HUES48 (cell line): ENCODE results near the gene ZNF644.
"Not testable (repeated sequence)": the region's sequence is repeated elsewhere in the genome, so short reads cannot be mapped to it uniquely, and the experiment has no call there.

Experiments
- H3K27ac ChIP-seq: one replicate; pipeline ENCODE4 v1.7.0; 2013; ENCODE audit warnings: low read depth, low read length, inconsistent platforms
- H3K27me3 ChIP-seq: 2 replicates; pipeline ENCODE4 v1.6.1; 2013; ENCODE audit warnings: mild to moderate bottlenecking, low read length; ENCODE audit not compliant: control insufficient read depth, insufficient read depth
- H3K36me3 ChIP-seq: 2 replicates; pipeline ENCODE4 v1.6.1; 2013; ENCODE audit warnings: low read length; ENCODE audit not compliant: control insufficient read depth, insufficient read depth
- H3K4me1 ChIP-seq: 2 replicates; pipeline ENCODE4 v1.6.1; 2013; ENCODE audit warnings: mild to moderate bottlenecking, low read length; ENCODE audit not compliant: control insufficient read depth, insufficient read depth
- H3K4me3 ChIP-seq: 2 replicates; pipeline ENCODE4 v1.5.1; 2013; ENCODE audit warnings: mild to moderate bottlenecking, low read depth, low read length
- H3K9ac ChIP-seq: 2 replicates; pipeline ENCODE4 v1.6.1; 2013; ENCODE audit warnings: mild to moderate bottlenecking, low read depth, low read length, moderate library complexity
- H3K9me3 ChIP-seq: 2 replicates; pipeline ENCODE4 v1.6.1; 2013; ENCODE audit warnings: low read length; ENCODE audit not compliant: control insufficient read depth, insufficient read depth

ZNF644 gene

GRCh38 chr1:90892884-90893283, 129.0 kb downstream of the ZNF644 start:
- H3K27ac ChIP-seq, H3K36me3 ChIP-seq, H3K4me1 ChIP-seq, H3K9me3 ChIP-seq, H3K4me3 ChIP-seq, H3K9ac ChIP-seq, H3K27me3 ChIP-seq: not testable (repeated sequence)

DNA sequence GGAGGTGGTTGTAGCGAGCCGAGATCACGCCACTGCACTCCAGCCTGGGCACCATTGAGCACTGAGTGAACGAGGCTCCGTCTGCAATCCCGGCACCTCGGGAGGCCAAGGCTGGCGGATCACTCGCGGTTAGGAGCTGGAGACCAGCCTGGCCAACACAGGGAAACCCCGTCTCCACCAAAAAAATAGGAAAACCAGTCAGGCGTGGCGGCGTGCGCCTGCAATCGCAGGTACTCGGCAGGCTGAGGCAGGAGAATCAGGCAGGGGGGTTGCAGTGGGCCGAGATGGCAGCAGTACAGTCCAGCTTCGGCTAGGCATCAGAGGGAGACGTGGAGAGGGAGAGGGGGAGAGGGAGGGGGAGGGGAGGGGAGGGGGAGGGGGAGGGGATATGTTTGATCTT, 129.6 kb downstream of the ZNF644 start:
- H3K9ac ChIP-seq, H3K4me3 ChIP-seq, H3K27ac ChIP-seq, H3K4me1 ChIP-seq, H3K36me3 ChIP-seq, H3K9me3 ChIP-seq, H3K27me3 ChIP-seq: not testable (repeated sequence)

GRCh38 chr1:90891756-90892155, 130.1 kb downstream of the ZNF644 start:
- not testable (repeated sequence) for H3K27ac ChIP-seq, H3K4me3 ChIP-seq, H3K4me1 ChIP-seq, H3K36me3 ChIP-seq, H3K9ac ChIP-seq, H3K27me3 ChIP-seq, H3K9me3 ChIP-seq

DNA sequence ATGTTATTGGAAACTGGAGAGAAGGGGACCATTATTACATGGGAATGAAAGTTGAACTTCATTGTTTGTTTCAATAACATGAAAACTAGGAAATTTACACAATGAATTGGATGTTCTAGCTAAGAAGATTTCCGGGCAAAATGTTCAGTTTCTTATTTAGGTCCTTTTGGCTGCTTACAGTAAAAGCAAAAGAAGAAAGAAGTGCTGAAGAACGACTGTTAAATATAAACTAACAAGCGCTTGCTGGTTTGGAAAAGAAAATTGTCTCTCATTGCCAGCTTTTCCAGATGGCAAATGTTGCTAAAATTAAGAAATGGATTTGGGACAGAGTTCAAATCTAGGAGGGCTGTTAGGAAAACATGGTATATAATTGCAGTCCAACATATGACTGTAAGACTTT, 139.6 kb downstream of the ZNF644 start:
- peaks cover 28% of the 10 kb centered on the region for H3K9me3 ChIP-seq
- H3K9ac ChIP-seq, result no peak overlapping the region
- H3K27ac ChIP-seq, result no peak overlapping the region
- H3K4me3 ChIP-seq, result no peak overlapping the region
- no peaks in the 10 kb centered on the region for H3K36me3 ChIP-seq
- H3K4me1 ChIP-seq, result no peaks in the 10 kb centered on the region
- no peaks in the 10 kb centered on the region for H3K27me3 ChIP-seq

DNA sequence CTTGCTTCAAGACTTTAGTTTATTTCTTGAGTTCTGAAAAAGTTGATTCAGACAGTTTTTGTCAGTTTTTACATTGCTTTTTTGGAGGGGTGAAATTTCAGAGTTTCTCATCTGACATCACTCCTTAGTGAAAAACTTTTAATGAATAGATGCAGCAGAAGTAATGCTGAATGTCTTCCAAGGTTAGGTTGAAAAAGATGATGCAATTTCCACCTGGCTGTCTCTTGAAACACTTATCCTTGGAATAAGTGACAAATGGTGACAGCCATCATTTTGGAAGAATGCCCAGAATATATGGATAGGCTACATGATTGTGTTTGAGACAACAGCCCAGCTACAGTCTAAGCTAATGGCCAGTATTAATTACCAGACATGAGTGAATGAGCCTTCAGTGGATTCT, 140.8 kb downstream of the ZNF644 start:
- Histone ChIP-seq H3K4me1 (no peaks in the 10 kb centered on the region), H3K36me3 (no peaks in the 10 kb centered on the region), H3K27me3 (no peaks in the 10 kb centered on the region), H3K4me3 (no peak overlapping the region), H3K9me3 (peaks cover 28% of the 10 kb centered on the region), H3K9ac (no peak overlapping the region), H3K27ac (no peak overlapping the region)

GRCh38 chr1:90879281-90879680, 142.6 kb downstream of the ZNF644 start:
- H3K4me1 ChIP-seq, result no peaks in the 10 kb centered on the region
- peaks cover 28% of the 10 kb centered on the region for H3K9me3 ChIP-seq
- H3K4me3 ChIP-seq, result no peak overlapping the region
- H3K27ac ChIP-seq, result no peak overlapping the region
- no peak overlapping the region for H3K9ac ChIP-seq
- H3K27me3 ChIP-seq, result no peaks in the 10 kb centered on the region
- H3K36me3 ChIP-seq, result no peaks in the 10 kb centered on the region

DNA sequence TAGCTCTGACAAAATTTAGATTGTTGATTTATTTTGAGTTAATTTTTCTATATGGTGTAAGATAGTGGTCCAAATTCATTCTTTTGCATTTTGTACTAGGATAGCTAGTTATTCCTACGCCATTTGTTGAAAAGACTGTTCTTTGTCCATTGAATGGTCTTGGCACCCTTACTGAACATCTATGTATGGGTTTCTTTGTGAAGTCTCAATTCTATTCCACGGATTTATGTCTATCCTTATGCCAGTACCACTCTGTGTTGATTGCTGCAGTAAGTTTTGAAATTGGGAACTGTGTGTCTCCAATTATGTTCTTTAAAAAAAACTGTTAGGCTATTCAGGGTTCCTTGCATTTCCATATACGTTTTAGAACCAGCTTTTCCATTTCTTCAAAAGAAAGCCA, 145.7 kb downstream of the ZNF644 start:
- Histone ChIP-seq H3K4me3 (no peak overlapping the region), H3K4me1 (no peaks in the 10 kb centered on the region), H3K9me3 (peaks cover 22% of the 10 kb centered on the region), H3K27me3 (no peaks in the 10 kb centered on the region), H3K27ac (no peak overlapping the region), H3K9ac (no peak overlapping the region), H3K36me3 (no peaks in the 10 kb centered on the region)
